ENCODE measurements around the gene PRRX1. TPM values are rescaled to one million over a fixed set of nuclear protein-coding genes. Genes with fewer than 3 reads are reported as not detected.
A peak's percentile ranks its signal among the peaks of the same experiment; 100 is the strongest.

PRRX1 gene
- total and polyA plus RNA-seq, 8 donors, result 0.84 to 79.6 (median 3.2) TPM

- no peak overlapping the region for H3K27ac ChIP-seq
- ATAC-seq, result no peak
- H3K4me3 ChIP-seq, result no peak overlapping the region
- no peaks in the 10 kb centered on the region for H3K4me1 ChIP-seq
- DNase-seq, result no peak
- H3K9me3 ChIP-seq, result no peaks in the 10 kb centered on the region
- no peak for TF ChIP-seq CTCF (IDR thresholded peaks at IDR 0.05)
- intact Hi-C loops (cut with DNase I), result no loop called here
- no peaks in the 10 kb centered on the region for H3K36me3 ChIP-seq
- peaks cover 20 to 53% of the 10 kb centered on the region in 2 donors for H3K27me3 ChIP-seq
Measured at GRCh38 chr1:170674239-170674638, 10.3 kb downstream of the PRRX1 start.

- no peak for DNase-seq
- Histone ChIP-seq H3K27ac (no peak overlapping the region), H3K9me3 (no peaks in the 10 kb centered on the region), H3K4me3 (no peak overlapping the region), H3K4me1 (no peaks in the 10 kb centered on the region), H3K27me3 (peaks cover 14 to 46% of the 10 kb centered on the region in 2 donors), H3K36me3 (no peaks in the 10 kb centered on the region)
- no peak for TF ChIP-seq CTCF (IDR thresholded peaks at IDR 0.05)
- ATAC-seq, result no peak
- intact Hi-C loops (cut with DNase I), result no loop called here
Measured at GRCh38 chr1:170674986-170675385, 11.1 kb downstream of the PRRX1 start.

GRCh38 chr1:170675865-170676264, 11.9 kb downstream of the PRRX1 start:
- no peak for TF ChIP-seq CTCF (IDR thresholded peaks at IDR 0.05)
- ATAC-seq (no peak), DNase-seq (no peak)
- peaks cover 8 to 37% of the 10 kb centered on the region in 2 donors for H3K27me3 ChIP-seq
- intact Hi-C loops (cut with DNase I), result no loop called here
- no peak overlapping the region for H3K4me3 ChIP-seq
- no peaks in the 10 kb centered on the region for H3K36me3 ChIP-seq
- no peak overlapping the region for H3K27ac ChIP-seq
- no peaks in the 10 kb centered on the region for H3K9me3 ChIP-seq
- H3K4me1 ChIP-seq, result no peaks in the 10 kb centered on the region

DNA sequence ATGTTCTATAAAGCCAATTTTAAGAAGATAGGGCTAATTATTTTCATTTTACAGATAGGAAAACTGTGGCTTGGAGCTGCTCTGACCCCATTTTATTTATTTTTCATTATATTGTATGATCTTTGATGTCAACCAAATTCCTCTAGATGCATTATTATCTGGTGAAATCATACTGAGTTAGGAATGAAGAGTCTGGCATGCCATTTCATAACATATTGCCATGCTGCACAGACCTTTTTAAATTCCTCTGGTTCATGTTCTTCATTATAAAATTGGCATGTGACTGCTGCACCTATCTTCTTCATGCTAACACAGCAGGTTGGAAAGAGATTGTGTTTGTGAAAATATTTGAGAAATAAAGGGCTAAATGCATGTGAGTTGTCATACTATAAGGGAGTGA, 12.7 kb downstream of the PRRX1 start:
- H3K4me3 ChIP-seq, result no peak overlapping the region
- H3K36me3 ChIP-seq, result no peaks in the 10 kb centered on the region
- TF ChIP-seq CTCF (IDR thresholded peaks at IDR 0.05), result no peak
- H3K27me3 ChIP-seq, result peaks cover under 1 to 30% of the 10 kb centered on the region in 2 donors
- no peaks in the 10 kb centered on the region for H3K9me3 ChIP-seq
- DNase-seq (no peak), ATAC-seq (no peak)
- intact Hi-C loops (cut with DNase I), result no loop called here
- no peak overlapping the region for H3K27ac ChIP-seq
- H3K4me1 ChIP-seq, result no peaks in the 10 kb centered on the region

- Histone ChIP-seq H3K4me1 (no peaks in the 10 kb centered on the region), H3K27ac (no peak overlapping the region), H3K36me3 (no peaks in the 10 kb centered on the region), H3K4me3 (no peak overlapping the region), H3K27me3 (peaks cover 0 to 15% of the 10 kb centered on the region in 2 donors), H3K9me3 (no peaks in the 10 kb centered on the region)
- ATAC-seq (no peak), DNase-seq (peak in 1 of 4 donors; percentile 26)
- intact Hi-C loops (cut with DNase I), result no loop called here
- no peak for TF ChIP-seq CTCF (IDR thresholded peaks at IDR 0.05)
Measured at GRCh38 chr1:170678027-170678600, 14.2 kb downstream of the PRRX1 start.

All from left lung (tissue), 10 donors.